Testis (tissue), 2 donors: Measurements from ENCODE around the gene RHEX.

Experiments
- CTCF ChIP-seq, 3 experiments: fragments of 450-650 bp in 2 of 3; fragments of 200-600 bp in 1 of 3; sonication (generic) in 1 of 3; IDR thresholded peaks; one replicate each; pipeline ENCODE4 v1.5.1; 2016 to 2019; ENCODE audit warnings: antibody characterized with exemption in 3 of 3, mild to moderate bottlenecking in 2 of 3, moderate library complexity in 1 of 3
- POLR2A ChIP-seq: fragments of 450-650 bp; IDR thresholded peaks from one replicate; pipeline ENCODE4 v1.6.1; 2017; ENCODE audit warnings: antibody characterized with exemption, mild to moderate bottlenecking, moderate library complexity

- TF ChIP-seq CTCF (IDR thresholded peaks at IDR 0.05), result no peak
- TF ChIP-seq POLR2A, result no peak
These were observed 22.8 kb upstream of the RHEX start for GRCh38 chr1:206030191-206030590.
